Smooth muscle cell (in vitro differentiated cells): ENCODE measurements around the gene SLC27A5. TPM values are rescaled to one million over a fixed set of nuclear protein-coding genes. Genes with fewer than 3 reads are reported as not detected.

Experiments used
- DNase-seq: peaks from one replicate; lab custom pipeline; 2025; ENCODE audit not compliant: unreplicated experiment; lab: John Stamatoyannopoulos, UW
- H2AFZ ChIP-seq: fragments of 200-600 bp; sonication (generic); 2 replicates; pipeline ENCODE4 v1.6.0; 2016; ENCODE audit warnings: antibody characterized with exemption, low read depth, mild to moderate bottlenecking
- H3F3A ChIP-seq: fragments of 200-600 bp; sonication (generic); 2 replicates; pipeline ENCODE4 v1.6.0; 2017; ENCODE audit warnings: antibody characterized with exemption, low read depth
- H3K27ac ChIP-seq: fragments of 200-600 bp; sonication (generic); 2 replicates; pipeline ENCODE4 v1.5.1; 2016; ENCODE audit warnings: low read depth, mild to moderate bottlenecking
- H3K27me3 ChIP-seq: fragments of 200-600 bp; sonication (generic); 2 replicates; pipeline ENCODE4 v1.6.1; 2016; ENCODE audit warnings: low read depth, mild to moderate bottlenecking
- H3K36me3 ChIP-seq: fragments of 200-600 bp; sonication (generic); 2 replicates; pipeline ENCODE4 v1.5.1; 2016; ENCODE audit warnings: low read depth
- H3K4me1 ChIP-seq: fragments of 200-600 bp; sonication (generic); 2 replicates; pipeline ENCODE4 v1.5.1; 2016; ENCODE audit warnings: low read depth
- H3K4me2 ChIP-seq: fragments of 200-600 bp; sonication (generic); 2 replicates; pipeline ENCODE4 v1.6.0; 2016; ENCODE audit warnings: mild to moderate bottlenecking
- H3K4me3 ChIP-seq: fragments of 200-600 bp; sonication (generic); 2 replicates; pipeline ENCODE4 v1.5.1; 2016; ENCODE audit warnings: mild to moderate bottlenecking
- H3K79me2 ChIP-seq: fragments of 200-600 bp; sonication (generic); 2 replicates; pipeline ENCODE4 v1.6.0; 2016; ENCODE audit warnings: low read depth, mild to moderate bottlenecking
- H3K9ac ChIP-seq: fragments of 200-600 bp; sonication (generic); 2 replicates; pipeline ENCODE4 v1.6.0; 2016; ENCODE audit warnings: low read depth
- H3K9me3 ChIP-seq: fragments of 200-600 bp; sonication (generic); replicated peaks from 2 replicates; pipeline ENCODE4 v1.5.1; 2016; ENCODE audit warnings: low read depth
- H4K20me1 ChIP-seq: fragments of 200-600 bp; sonication (generic); 2 replicates; pipeline ENCODE4 v1.6.0; 2016; ENCODE audit warnings: low read depth
- CTCF ChIP-seq: fragments of 200-600 bp; sonication (generic); IDR thresholded peaks from 2 replicates; pipeline ENCODE4 v1.5.1; 2017; ENCODE audit warnings: borderline replicate concordance, mild to moderate bottlenecking, antibody characterized with exemption; ENCODE audit not compliant: insufficient read depth, poor library complexity, severe bottlenecking
- WGBS: methylation state at CpG from one replicate; pipeline ENCODE4 v1.1.7; 2016; ENCODE audit warnings: low lambda C conversion rate; 5-methylcytosine and 5-hydroxymethylcytosine counted together
- polyA plus RNA-seq: library from polyadenylated mRNA; unstranded; fragments of >200 nt; fragmentation: Nextera tagmentation; extraction: Ambion mirVana; gene quantifications from 2 replicates; pipeline ENCODE4 v1.2.1, GENCODE V29; 2016
- total RNA-seq: library from RNA; depleted of rRNA; stranded (reverse); fragments of >200 nt; gene quantifications from 2 replicates; pipeline ENCODE4 v1.2.3, GENCODE V29; 2014

Gene SLC27A5
- total and polyA plus RNA-seq, 2 experiments from 2014 or later: 6.6 to 7.5 TPM

GRCh38 chr19:58518256-58519086 is 6.7 kb upstream of the SLC27A5 start:
- Histone ChIP-seq H3F3A (no peaks in the 10 kb centered on the region), H3K36me3 (no peaks in the 10 kb centered on the region), H3K9ac (peak overlapping the region; percentile 85), H4K20me1 (peaks cover 4% of the 10 kb centered on the region), H3K4me2 (peak overlapping the region; percentile 90), H3K4me3 (peak overlapping the region; percentile 65), H3K4me1 (peaks cover 10% of the 10 kb centered on the region), H3K9me3 (no peaks in the 10 kb centered on the region), H3K27me3 (no peaks in the 10 kb centered on the region), H3K79me2 (peaks cover 46% of the 10 kb centered on the region), H3K27ac (peak overlapping the region; percentile 82), H2AFZ (no peak overlapping the region)
- WGBS: 30% methylated on average over 22 of the region's 22 CpGs
- TF ChIP-seq CTCF: no peak
- DNase-seq: no peak

- no peak overlapping the region for H3K4me3 ChIP-seq
- WGBS: 97% methylated on average over 45 of the region's 65 CpGs
These were observed 5.4 kb upstream of the SLC27A5 start for GRCh38 chr19:58516964-58517833.

GRCh38 chr19:58516246-58516836 is 4.5 kb upstream of the SLC27A5 start:
- no peak overlapping the region for H3K27ac ChIP-seq
- no peaks in the 10 kb centered on the region for H3K9me3 ChIP-seq
- no peaks in the 10 kb centered on the region for H3K36me3 ChIP-seq
- H3K9ac ChIP-seq: no peak overlapping the region
- H3K27me3 ChIP-seq: no peaks in the 10 kb centered on the region
- H3K4me2 ChIP-seq: no peak overlapping the region
- no peak for TF ChIP-seq CTCF
- H3K79me2 ChIP-seq: peaks cover 46% of the 10 kb centered on the region
- no peaks in the 10 kb centered on the region for H3F3A ChIP-seq
- peaks cover 10% of the 10 kb centered on the region for H3K4me1 ChIP-seq
- H4K20me1 ChIP-seq: peaks cover 4% of the 10 kb centered on the region
- no peak overlapping the region for H3K4me3 ChIP-seq
- H2AFZ ChIP-seq: no peak overlapping the region
- no peak for DNase-seq
- WGBS: 96% methylated on average over 18 of the region's 25 CpGs

More at GRCh38 chr19:58516964-58517833, 5.4 kb upstream of the SLC27A5 start:
- Histone ChIP-seq H3K27ac (no peak overlapping the region), H4K20me1 (peaks cover 4% of the 10 kb centered on the region), H3K4me1 (peaks cover 10% of the 10 kb centered on the region), H3F3A (no peaks in the 10 kb centered on the region), H3K9ac (no peak overlapping the region), H3K4me2 (no peak overlapping the region), H3K36me3 (no peaks in the 10 kb centered on the region), H2AFZ (no peak overlapping the region), H3K79me2 (peaks cover 46% of the 10 kb centered on the region), H3K27me3 (no peaks in the 10 kb centered on the region), H3K9me3 (no peaks in the 10 kb centered on the region)
- no peak for TF ChIP-seq CTCF
- DNase-seq: no peak
